Stimulated activated naive CD8-positive, alpha-beta T cell treated with anti-CD3 and anti-CD28 coated beads, Interleukin-15, Interleukin-2, amounts not matched to agents 100 U/mL and 50 U/mL, for 24 hours (primary cell): ENCODE results near the gene LUC7L.

ENCODE experiments used
- ATAC-seq: fragments of 150-1000 bp; cut with Tn5 transposase; one replicate; pipeline ENCODE4 v1.10.0; 2021
- DNase-seq: peaks from one replicate; pipeline ENCODE4 v3.0.0; 2021

The LUC7L gene

DNA sequence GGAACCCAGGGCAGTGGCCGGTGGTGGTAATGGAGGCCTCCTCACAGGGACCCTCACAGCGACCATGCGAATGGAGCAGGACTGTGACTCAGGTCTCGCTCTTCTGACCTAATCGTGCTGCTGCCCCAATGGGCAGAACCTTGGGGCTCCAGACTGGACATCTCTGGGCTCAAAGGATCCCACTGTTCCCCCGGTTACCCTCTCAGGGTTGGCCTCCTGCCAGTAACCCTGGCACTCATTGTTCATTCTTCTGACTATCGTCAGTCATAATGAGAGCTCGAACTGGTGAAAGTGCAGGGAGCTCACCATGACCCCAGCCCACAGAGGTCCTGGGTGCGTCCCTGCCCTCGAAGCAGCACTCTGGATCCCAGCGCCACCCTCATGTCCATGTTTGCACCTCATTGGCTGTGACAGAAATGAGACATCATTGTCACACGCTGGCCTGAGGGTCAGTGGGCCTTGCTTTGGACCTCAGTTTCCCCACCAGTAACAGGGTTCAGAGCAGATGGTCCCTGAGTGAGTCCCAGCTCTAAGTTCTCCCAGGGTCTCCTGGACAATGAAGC is 86.8 kb downstream of the LUC7L start:
- DNase-seq (no peak), ATAC-seq (no peak)

DNA sequence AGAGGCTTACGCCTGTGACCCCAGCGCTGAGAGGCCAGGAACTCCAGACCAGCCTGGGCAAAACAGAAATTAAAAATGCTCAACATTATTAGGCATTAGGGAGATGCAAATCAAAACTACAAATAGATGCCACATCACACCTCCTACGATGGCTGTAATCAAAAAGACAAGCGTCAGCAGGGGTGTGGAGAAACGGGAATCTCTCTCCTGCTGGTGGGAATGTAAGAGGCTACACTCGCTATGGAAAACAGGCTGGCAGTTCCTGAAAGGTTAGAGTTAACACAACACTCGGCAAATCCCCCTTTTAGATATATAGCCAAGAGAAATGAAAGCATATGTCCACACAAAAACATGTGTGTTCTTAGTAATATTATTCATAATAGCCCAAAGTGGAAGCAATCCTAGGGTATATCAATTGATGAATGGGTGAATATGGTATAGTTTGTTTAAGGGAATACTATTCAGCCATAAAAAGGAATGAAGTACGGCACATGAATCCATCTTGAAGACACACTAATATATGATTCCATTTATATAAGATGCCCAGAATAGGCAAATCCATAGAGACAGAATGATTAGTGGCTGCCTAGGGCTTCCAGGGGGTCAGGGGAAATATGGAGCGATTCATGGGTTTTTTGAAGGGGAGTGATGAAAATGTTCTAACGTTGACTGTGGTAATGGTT is 88.9 kb downstream of the LUC7L start:
- DNase-seq: no peak
- ATAC-seq: no peak
